DLD1 (cell line): ENCODE data around the gene SDC1.

ENCODE experiments used
- in situ Hi-C: cut with HindIII; loops from 2 replicates; pipeline ENCODE4 v1.10.0; 2017; ENCODE audit warnings: low sequenced_read_pairs

SDC1 gene

DNA sequence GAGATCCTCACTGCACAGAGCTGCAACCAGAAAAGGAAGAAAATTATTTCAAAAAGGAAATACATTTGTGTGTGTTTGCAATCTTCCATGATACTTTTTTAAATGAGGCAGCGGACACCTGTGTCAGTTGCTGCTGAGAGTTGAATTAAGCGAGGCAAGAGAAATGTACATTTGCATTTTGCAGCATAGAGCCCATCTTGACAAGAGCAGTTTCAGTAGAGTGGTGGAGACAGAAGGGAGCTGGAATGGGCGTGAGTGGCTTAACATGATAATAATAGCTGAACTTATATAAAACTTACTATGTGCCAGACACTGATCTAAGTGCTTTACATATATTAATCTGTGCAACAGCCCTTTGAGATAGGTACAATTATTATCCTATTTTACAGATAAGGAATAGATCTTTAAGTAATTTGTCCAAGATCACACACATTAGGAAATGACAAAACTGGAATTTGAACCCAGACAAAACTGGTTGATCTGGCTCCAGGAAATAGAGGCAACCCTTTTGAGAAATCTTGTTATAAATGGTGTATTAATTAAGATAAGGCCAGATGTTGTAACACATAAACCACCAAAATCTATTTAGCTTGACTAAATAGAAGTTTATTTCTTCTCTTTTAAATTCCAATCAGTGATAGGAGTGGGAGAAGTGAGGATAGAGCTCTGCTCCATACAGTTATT lies 68.7 kb downstream of the SDC1 start:
- in situ Hi-C loops = no loop called here

- in situ Hi-C loops = no loop called here
Observed at GRCh38 chr2:20153131-20153851, 71.6 kb downstream of the SDC1 start.

GRCh38 chr2:20150806-20151571 lies 73.9 kb downstream of the SDC1 start:
- in situ Hi-C loops = no loop called here
